HL-60 (cell line): ENCODE results near the gene UBE2E1.

Experiments
- GABPA ChIP-seq: IDR thresholded peaks from 2 replicates; pipeline ENCODE4 v1.6.1; 2012; ENCODE audit warnings: low read depth
- POLR2AphosphoS5 ChIP-seq: IDR thresholded peaks from 2 replicates; pipeline ENCODE4 v1.6.1; 2012; ENCODE audit warnings: low read depth
- TF ChIP-seq, protein P1 (sequence below): IDR thresholded peaks from one replicate; pipeline ENCODE4 v1.5.1; 2011; ENCODE audit warnings: low read length, control low read depth, inconsistent platforms; ENCODE audit not compliant: insufficient read depth
- TF ChIP-seq, protein P2 (sequence below): IDR thresholded peaks from 2 replicates; pipeline ENCODE4 v1.6.1; 2012; ENCODE audit warnings: low read depth; ENCODE audit not compliant: insufficient replicate concordance

DNA sequence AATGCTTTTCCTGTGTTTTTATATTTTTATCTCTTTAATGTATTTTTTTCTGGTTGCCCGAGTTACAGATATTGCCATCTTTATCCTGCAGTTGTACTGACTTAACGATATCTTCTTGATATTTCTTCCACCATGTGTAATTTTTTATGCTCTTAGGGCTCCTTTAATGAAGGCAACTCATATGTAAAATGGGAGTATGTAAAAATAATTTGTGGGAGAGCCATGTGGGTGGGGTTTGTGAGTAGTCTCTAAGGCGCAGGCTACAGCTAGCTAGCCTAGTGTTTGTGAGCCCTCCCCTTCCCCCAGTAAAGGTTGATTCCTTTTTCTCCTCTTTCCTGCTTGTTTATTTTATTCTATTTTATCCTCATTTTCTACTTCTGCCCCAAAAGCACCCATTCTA is 38.1 kb downstream of the UBE2E1 start:
- TF ChIP-seq, protein P1, sequence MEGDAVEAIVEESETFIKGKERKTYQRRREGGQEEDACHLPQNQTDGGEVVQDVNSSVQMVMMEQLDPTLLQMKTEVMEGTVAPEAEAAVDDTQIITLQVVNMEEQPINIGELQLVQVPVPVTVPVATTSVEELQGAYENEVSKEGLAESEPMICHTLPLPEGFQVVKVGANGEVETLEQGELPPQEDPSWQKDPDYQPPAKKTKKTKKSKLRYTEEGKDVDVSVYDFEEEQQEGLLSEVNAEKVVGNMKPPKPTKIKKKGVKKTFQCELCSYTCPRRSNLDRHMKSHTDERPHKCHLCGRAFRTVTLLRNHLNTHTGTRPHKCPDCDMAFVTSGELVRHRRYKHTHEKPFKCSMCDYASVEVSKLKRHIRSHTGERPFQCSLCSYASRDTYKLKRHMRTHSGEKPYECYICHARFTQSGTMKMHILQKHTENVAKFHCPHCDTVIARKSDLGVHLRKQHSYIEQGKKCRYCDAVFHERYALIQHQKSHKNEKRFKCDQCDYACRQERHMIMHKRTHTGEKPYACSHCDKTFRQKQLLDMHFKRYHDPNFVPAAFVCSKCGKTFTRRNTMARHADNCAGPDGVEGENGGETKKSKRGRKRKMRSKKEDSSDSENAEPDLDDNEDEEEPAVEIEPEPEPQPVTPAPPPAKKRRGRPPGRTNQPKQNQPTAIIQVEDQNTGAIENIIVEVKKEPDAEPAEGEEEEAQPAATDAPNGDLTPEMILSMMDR = no peak
- TF ChIP-seq POLR2AphosphoS5 (no peak), GABPA (no peak)
- TF ChIP-seq, protein P2, sequence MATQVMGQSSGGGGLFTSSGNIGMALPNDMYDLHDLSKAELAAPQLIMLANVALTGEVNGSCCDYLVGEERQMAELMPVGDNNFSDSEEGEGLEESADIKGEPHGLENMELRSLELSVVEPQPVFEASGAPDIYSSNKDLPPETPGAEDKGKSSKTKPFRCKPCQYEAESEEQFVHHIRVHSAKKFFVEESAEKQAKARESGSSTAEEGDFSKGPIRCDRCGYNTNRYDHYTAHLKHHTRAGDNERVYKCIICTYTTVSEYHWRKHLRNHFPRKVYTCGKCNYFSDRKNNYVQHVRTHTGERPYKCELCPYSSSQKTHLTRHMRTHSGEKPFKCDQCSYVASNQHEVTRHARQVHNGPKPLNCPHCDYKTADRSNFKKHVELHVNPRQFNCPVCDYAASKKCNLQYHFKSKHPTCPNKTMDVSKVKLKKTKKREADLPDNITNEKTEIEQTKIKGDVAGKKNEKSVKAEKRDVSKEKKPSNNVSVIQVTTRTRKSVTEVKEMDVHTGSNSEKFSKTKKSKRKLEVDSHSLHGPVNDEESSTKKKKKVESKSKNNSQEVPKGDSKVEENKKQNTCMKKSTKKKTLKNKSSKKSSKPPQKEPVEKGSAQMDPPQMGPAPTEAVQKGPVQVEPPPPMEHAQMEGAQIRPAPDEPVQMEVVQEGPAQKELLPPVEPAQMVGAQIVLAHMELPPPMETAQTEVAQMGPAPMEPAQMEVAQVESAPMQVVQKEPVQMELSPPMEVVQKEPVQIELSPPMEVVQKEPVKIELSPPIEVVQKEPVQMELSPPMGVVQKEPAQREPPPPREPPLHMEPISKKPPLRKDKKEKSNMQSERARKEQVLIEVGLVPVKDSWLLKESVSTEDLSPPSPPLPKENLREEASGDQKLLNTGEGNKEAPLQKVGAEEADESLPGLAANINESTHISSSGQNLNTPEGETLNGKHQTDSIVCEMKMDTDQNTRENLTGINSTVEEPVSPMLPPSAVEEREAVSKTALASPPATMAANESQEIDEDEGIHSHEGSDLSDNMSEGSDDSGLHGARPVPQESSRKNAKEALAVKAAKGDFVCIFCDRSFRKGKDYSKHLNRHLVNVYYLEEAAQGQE = no peak
